Gastrocnemius medialis (tissue), 4 donors: ENCODE data around the gene ASCC1. TPM values are rescaled to one million over a fixed set of nuclear protein-coding genes. Genes with fewer than 3 reads are reported as not detected.

Experiments used
- ATAC-seq, 2 donors: fragments of 150-250 bp; one replicate each; pipeline ENCODE4 v1.9.1; 2016
- DNase-seq, 2 donors: peaks; one replicate each; pipeline ENCODE4 v3.0.0-alpha.2; 2019
- H3K27ac ChIP-seq, 4 donors: fragments of 200-600 bp; sonication (generic); 1 replicate in 1 of 4; 2 replicates in 3 of 4; pipeline ENCODE4 v1.5.1; 2016 to 2018; ENCODE audit warnings: mild to moderate bottlenecking in 2 of 4, moderate library complexity in 1 of 4
- H3K27me3 ChIP-seq, 3 donors: fragments of 200-600 bp; sonication (generic) in 2 of 3; 1 replicate in 1 of 3; 2 replicates in 2 of 3; pipeline versions ENCODE4 v1.5.1 to v1.6.0; 2016 to 2019; ENCODE audit warnings: mild to moderate bottlenecking in 1 of 3, moderate library complexity in 1 of 3
- H3K36me3 ChIP-seq, 2 donors: fragments of 200-600 bp; sonication (generic) in 1 of 2; one replicate each; pipeline ENCODE4 v1.5.1; 2017 to 2018
- H3K4me1 ChIP-seq, 2 donors: fragments of 200-600 bp; sonication (generic) in 1 of 2; one replicate each; pipeline ENCODE4 v1.5.1; 2016 to 2017; ENCODE audit warnings: mild to moderate bottlenecking in 2 of 2
- H3K4me3 ChIP-seq, 4 donors: fragments of 200-600 bp; sonication (generic) in 3 of 4; 1 replicate in 1 of 4; 2 replicates in 3 of 4; pipeline ENCODE4 v1.5.1; 2016 to 2019; ENCODE audit warnings: mild to moderate bottlenecking in 2 of 4
- H3K9me3 ChIP-seq, 3 donors: fragments of 200-600 bp; sonication (generic) in 2 of 3; 1 replicate in 1 of 3; 2 replicates in 2 of 3; pipeline ENCODE4 v1.5.1; 2016 to 2019
- CTCF ChIP-seq, 5 experiments: fragments of 450-650 bp in 3 of 5; fragments of 200-600 bp in 2 of 5; sonication (generic) in 2 of 5; IDR thresholded peaks in 4 of 5; conservative IDR thresholded peaks in 1 of 5; 1 replicate in 4 of 5; 2 replicates in 1 of 5; pipeline ENCODE4 v1.5.1; 2016 to 2019; ENCODE audit warnings: antibody characterized with exemption in 5 of 5, mild to moderate bottlenecking in 3 of 5, moderate library complexity in 3 of 5
- POLR2A ChIP-seq, 2 donors: fragments of 450-650 bp; IDR thresholded peaks; one replicate each; pipeline ENCODE4 v1.6.1; 2017; ENCODE audit warnings: antibody characterized with exemption in 2 of 2, mild to moderate bottlenecking in 2 of 2, moderate library complexity in 2 of 2
- in situ Hi-C, 4 donors: fragments of 200-750 bp; cut with MboI; loops; one replicate each; pipeline versions ENCODE4 v1.15.0 to v1.8.0; 2017; ENCODE audit warnings: low sequenced_read_pairs in 4 of 4
- intact Hi-C: fragments of 100-400 bp; cut with DNase I; formaldehyde crosslinking; loops from one replicate; pipeline ENCODE4 v1.15.1; 2023; ENCODE audit warnings: low total_unique reads
- total RNA-seq, 4 donors: library from RNA; depleted of rRNA; stranded (reverse); fragments of >200 nt; gene quantifications; one replicate each; pipeline versions ENCODE4 v1.1.0 to v1.2.3, GENCODE V29; 2016

ASCC1 gene
- total RNA-seq, 4 donors from 2014 or later, result 26.1 to 31.1 (median 29.6) TPM

- no peaks in the 10 kb centered on the region for H3K4me1 ChIP-seq
- H3K27me3 ChIP-seq, result no peaks in the 10 kb centered on the region
- ATAC-seq (no peak), DNase-seq (no peak)
- no peak for TF ChIP-seq POLR2A (IDR thresholded peaks at IDR 0.05)
- H3K9me3 ChIP-seq, result no peaks in the 10 kb centered on the region
- intact Hi-C loops (no loop called here), in situ Hi-C loops (loop anchor here in 1 of 4 donors (25.0 kb wide), 1 partner anchor 191 kb away; no protein-coding TSS in a partner anchor)
- no peak overlapping the region for H3K27ac ChIP-seq
- H3K36me3 ChIP-seq, result no peaks in the 10 kb centered on the region
- H3K4me3 ChIP-seq, result no peak overlapping the region
These were observed 69.3 kb downstream of the ASCC1 start for GRCh38 chr10:72146559-72147323.

GRCh38 chr10:72146071-72146470, 70.0 kb downstream of the ASCC1 start:
- TF ChIP-seq POLR2A (IDR thresholded peaks at IDR 0.05), result no peak
- no peak for TF ChIP-seq CTCF (IDR thresholded peaks at IDR 0.05 in 4 of 5, conservative IDR thresholded peaks at IDR 0.05 in 1 of 5)
- in situ Hi-C loops, result loop anchor here in 1 of 4 donors (25.0 kb wide), 1 partner anchor 191 kb away; no protein-coding TSS in a partner anchor
- Histone ChIP-seq H3K36me3 (no peaks in the 10 kb centered on the region), H3K4me1 (no peaks in the 10 kb centered on the region), H3K9me3 (no peaks in the 10 kb centered on the region), H3K4me3 (no peak overlapping the region), H3K27ac (no peak overlapping the region), H3K27me3 (no peaks in the 10 kb centered on the region)
- intact Hi-C loops, result no loop called here
- DNase-seq, result no peak
- no peak for ATAC-seq

- H3K27me3 ChIP-seq, result no peaks in the 10 kb centered on the region
- no peak overlapping the region for H3K4me3 ChIP-seq
- in situ Hi-C loops, result loop anchor here in 1 of 4 donors (25.0 kb wide), 1 partner anchor 192 kb away; no protein-coding TSS in a partner anchor
- no peak overlapping the region for H3K27ac ChIP-seq
- no peaks in the 10 kb centered on the region for H3K9me3 ChIP-seq
- H3K4me1 ChIP-seq, result no peaks in the 10 kb centered on the region
- TF ChIP-seq CTCF (IDR thresholded peaks at IDR 0.05 in 4 of 5, conservative IDR thresholded peaks at IDR 0.05 in 1 of 5) (no peak), POLR2A (IDR thresholded peaks at IDR 0.05) (no peak)
- no peaks in the 10 kb centered on the region for H3K36me3 ChIP-seq
- intact Hi-C loops, result no loop called here
- ATAC-seq (no peak), DNase-seq (no peak)
These were observed 70.4 kb downstream of the ASCC1 start for GRCh38 chr10:72145657-72146056.

- DNase-seq (no peak), ATAC-seq (no peak)
- H3K4me3 ChIP-seq, result no peak overlapping the region
- no peak for TF ChIP-seq POLR2A (IDR thresholded peaks at IDR 0.05)
- no peak for TF ChIP-seq CTCF (IDR thresholded peaks at IDR 0.05 in 4 of 5, conservative IDR thresholded peaks at IDR 0.05 in 1 of 5)
- no peak overlapping the region for H3K27ac ChIP-seq
- in situ Hi-C loops, result loop anchor here in 1 of 4 donors (25.0 kb wide), 1 partner anchor 196 kb away; no protein-coding TSS in a partner anchor
- H3K27me3 ChIP-seq, result no peaks in the 10 kb centered on the region
- peaks cover 0 to 2% of the 10 kb centered on the region in 2 donors for H3K4me1 ChIP-seq
- H3K9me3 ChIP-seq, result no peaks in the 10 kb centered on the region
- intact Hi-C loops, result no loop called here
- no peaks in the 10 kb centered on the region for H3K36me3 ChIP-seq
These were observed 75.2 kb downstream of the ASCC1 start for GRCh38 chr10:72140850-72141249.

GRCh38 chr10:72140174-72140573, 75.9 kb downstream of the ASCC1 start:
- in situ Hi-C loops, result loop anchor here in 1 of 4 donors (25.0 kb wide), 1 partner anchor 197 kb away; no protein-coding TSS in a partner anchor
- ATAC-seq (no peak), DNase-seq (no peak)
- Histone ChIP-seq H3K9me3 (no peaks in the 10 kb centered on the region), H3K4me3 (no peak overlapping the region), H3K4me1 (peaks cover 0 to 2% of the 10 kb centered on the region in 2 donors), H3K27me3 (no peaks in the 10 kb centered on the region), H3K27ac (no peak overlapping the region), H3K36me3 (no peaks in the 10 kb centered on the region)
- intact Hi-C loops, result no loop called here
- TF ChIP-seq CTCF (IDR thresholded peaks at IDR 0.05 in 4 of 5, conservative IDR thresholded peaks at IDR 0.05 in 1 of 5) (no peak), POLR2A (IDR thresholded peaks at IDR 0.05) (no peak)
